Measurements from ENCODE around the gene HMX1. TPM values are rescaled to one million over a fixed set of nuclear protein-coding genes. Genes with fewer than 3 reads are reported as not detected.

Gene HMX1
- total and polyA plus RNA-seq, 2 donors (not counting 3 experiments of a cell fraction or from before 2014, with no cell fraction given): not detected

GRCh38 chr4:8882239-8882638 is 10.6 kb upstream of the HMX1 start:
- POLR2A ChIA-PET: no interaction called here
- TF ChIP-seq CTCF (IDR thresholded peaks at IDR 0.05; ENCODE audit: extremely low read depth in 1 of 2, insufficient read depth in 1 of 2, low read depth in 1 of 2, low read length in 2 of 2): no peak
- no peak overlapping the region for H3K27ac ChIP-seq (ENCODE audit: insufficient read depth, low read depth, low read length)
- FAIRE-seq (no peak), DNase-seq (ENCODE audit: low read depth, low spot score) (no peak)
- H3K9ac ChIP-seq (replicated peaks; ENCODE audit: extremely low read depth, insufficient read depth, low read length): no peak overlapping the region
- H3K36me3 ChIP-seq (ENCODE audit: control insufficient read depth in 2 of 2, extremely low read depth in 1 of 2, insufficient read depth in 2 of 2, low read length in 2 of 2): no peaks in the 10 kb centered on the region
- intact Hi-C loops (cut with micrococcal nuclease): no loop called here
- no peaks in the 10 kb centered on the region for H3K9me1 ChIP-seq (replicated peaks; ENCODE audit: control insufficient read depth, extremely low read depth, insufficient read depth, low read length)
- CTCF ChIA-PET: no interaction called here
- H3K79me2 ChIP-seq (ENCODE audit: control insufficient read depth, insufficient read depth, low read length): no peaks in the 10 kb centered on the region
- H3K4me2 ChIP-seq (ENCODE audit: insufficient read depth, low read length): no peak overlapping the region
- no peak overlapping the region for H2AFZ ChIP-seq (ENCODE audit: low read depth, low read length)
- H3K4me3 ChIP-seq (replicated peaks in 1 of 3; ENCODE audit: insufficient read depth in 1 of 3, low read depth in 1 of 3, low read length in 3 of 3): no peak overlapping the region
- peaks cover 4 to 7% of the 10 kb centered on the region in 2 experiments for H3K27me3 ChIP-seq (ENCODE audit: control insufficient read depth in 2 of 2, insufficient read depth in 2 of 2, low read length in 2 of 2)
- H4K20me1 ChIP-seq (replicated peaks; ENCODE audit: control insufficient read depth, extremely low read depth, insufficient read depth, low read length): no peaks in the 10 kb centered on the region
- H3K9me3 ChIP-seq (replicated peaks; ENCODE audit: control insufficient read depth, insufficient read depth, low read length): no peaks in the 10 kb centered on the region
- no peaks in the 10 kb centered on the region for H3K4me1 ChIP-seq (ENCODE audit: control insufficient read depth, extremely low read depth, insufficient read depth, low read length)
- BruUV-seq (replicated peaks): no TSS peak
- dilution Hi-C loops (cut with MboI; ENCODE audit: extremely low pct_ligation_motif_present, low sequenced_read_pairs): no loop called here

GRCh38 chr4:8880851-8881250 is 9.2 kb upstream of the HMX1 start:
- ChIA-PET POLR2A (no interaction called here), CTCF (no interaction called here)
- H3K27ac ChIP-seq (ENCODE audit: insufficient read depth, low read depth, low read length): no peak overlapping the region
- no peak overlapping the region for H3K4me3 ChIP-seq (replicated peaks in 1 of 3; ENCODE audit: insufficient read depth in 1 of 3, low read depth in 1 of 3, low read length in 3 of 3)
- intact Hi-C loops (cut with micrococcal nuclease): no loop called here
- H3K4me1 ChIP-seq (ENCODE audit: control insufficient read depth, extremely low read depth, insufficient read depth, low read length): no peaks in the 10 kb centered on the region
- H2AFZ ChIP-seq (ENCODE audit: low read depth, low read length): no peak overlapping the region
- no peaks in the 10 kb centered on the region for H3K9me1 ChIP-seq (replicated peaks; ENCODE audit: control insufficient read depth, extremely low read depth, insufficient read depth, low read length)
- DNase-seq (ENCODE audit: low read depth, low spot score): no peak
- H3K9me3 ChIP-seq (replicated peaks; ENCODE audit: control insufficient read depth, insufficient read depth, low read length): no peaks in the 10 kb centered on the region
- FAIRE-seq: no peak
- dilution Hi-C loops (cut with MboI; ENCODE audit: extremely low pct_ligation_motif_present, low sequenced_read_pairs): no loop called here
- H4K20me1 ChIP-seq (replicated peaks; ENCODE audit: control insufficient read depth, extremely low read depth, insufficient read depth, low read length): no peaks in the 10 kb centered on the region
- no peaks in the 10 kb centered on the region for H3K36me3 ChIP-seq (ENCODE audit: control insufficient read depth in 2 of 2, extremely low read depth in 1 of 2, insufficient read depth in 2 of 2, low read length in 2 of 2)
- BruUV-seq (replicated peaks): no TSS peak
- TF ChIP-seq FOS (IDR thresholded peaks at IDR 0.05; ENCODE audit: borderline replicate concordance, insufficient read depth, low read length) (no peak), GATA2 (IDR thresholded peaks at IDR 0.05; ENCODE audit: insufficient read depth, insufficient read length, low read depth, low read length) (no peak)
- no peak overlapping the region for H3K9ac ChIP-seq (replicated peaks; ENCODE audit: extremely low read depth, insufficient read depth, low read length)
- H3K79me2 ChIP-seq (ENCODE audit: control insufficient read depth, insufficient read depth, low read length): no peaks in the 10 kb centered on the region
- no peak overlapping the region for H3K4me2 ChIP-seq (ENCODE audit: insufficient read depth, low read length)
- H3K27me3 ChIP-seq (ENCODE audit: control insufficient read depth in 2 of 2, insufficient read depth in 2 of 2, low read length in 2 of 2): peaks cover 14 to 20% of the 10 kb centered on the region in 2 experiments
